Type B pancreatic cell (in vitro differentiated cells): ENCODE results near the gene VEGFC. TPM values are rescaled to one million over a fixed set of nuclear protein-coding genes. Genes with fewer than 3 reads are reported as not detected.

Experiments used
- DNase-seq: peaks from one replicate; pipeline ENCODE4 v3.0.0; 2021; ENCODE audit warnings: mixed read lengths; ENCODE audit not compliant: unreplicated experiment; ENCODE audit errors: extremely low spot score
- H3K27ac Mint-ChIP-seq: 2 replicates; pipeline ENCODE4 v1.8.0; 2021; ENCODE audit warnings: mild to moderate bottlenecking, mixed read lengths
- H3K27me3 Mint-ChIP-seq: 2 replicates; pipeline ENCODE4 v1.8.0; 2021; ENCODE audit warnings: mixed read lengths
- H3K36me3 Mint-ChIP-seq: 2 replicates; pipeline ENCODE4 v1.8.0; 2021; ENCODE audit warnings: mixed read lengths
- H3K4me1 Mint-ChIP-seq: one replicate; pipeline ENCODE4 v1.8.0; 2021; ENCODE audit warnings: mixed read lengths; ENCODE audit not compliant: unreplicated experiment
- H3K4me3 Mint-ChIP-seq: 2 replicates; pipeline ENCODE4 v1.8.0; 2021; ENCODE audit warnings: mild to moderate bottlenecking, mixed read lengths
- H3K9me3 Mint-ChIP-seq: 2 replicates; pipeline ENCODE4 v1.8.0; 2021; ENCODE audit warnings: mixed read lengths
- CTCF ChIP-seq: fragments of 200-600 bp; sonication (generic); conservative IDR thresholded peaks from 2 replicates; pipeline ENCODE4 v1.5.0; 2021; ENCODE audit warnings: antibody characterized with exemption, mild to moderate bottlenecking
- total RNA-seq: library from RNA; stranded (reverse); gene quantifications from 2 replicates; pipeline ENCODE4 v1.2.1, GENCODE V29; 2021; ENCODE audit warnings: low replicate concordance

VEGFC gene
- total RNA-seq, 1 donor from 2014 or later: 3.2 TPM

- no peaks in the 10 kb centered on the region for H3K9me3 Mint-ChIP-seq
- no peaks in the 10 kb centered on the region for H3K27me3 Mint-ChIP-seq
- no peak for DNase-seq
- TF ChIP-seq CTCF: no peak
- no peak overlapping the region for H3K4me3 Mint-ChIP-seq
- H3K27ac Mint-ChIP-seq: no peak overlapping the region
- H3K36me3 Mint-ChIP-seq: no peaks in the 10 kb centered on the region
- no peaks in the 10 kb centered on the region for H3K4me1 Mint-ChIP-seq
Measured at GRCh38 chr4:176664964-176665363, 127.8 kb downstream of the VEGFC start.

DNA sequence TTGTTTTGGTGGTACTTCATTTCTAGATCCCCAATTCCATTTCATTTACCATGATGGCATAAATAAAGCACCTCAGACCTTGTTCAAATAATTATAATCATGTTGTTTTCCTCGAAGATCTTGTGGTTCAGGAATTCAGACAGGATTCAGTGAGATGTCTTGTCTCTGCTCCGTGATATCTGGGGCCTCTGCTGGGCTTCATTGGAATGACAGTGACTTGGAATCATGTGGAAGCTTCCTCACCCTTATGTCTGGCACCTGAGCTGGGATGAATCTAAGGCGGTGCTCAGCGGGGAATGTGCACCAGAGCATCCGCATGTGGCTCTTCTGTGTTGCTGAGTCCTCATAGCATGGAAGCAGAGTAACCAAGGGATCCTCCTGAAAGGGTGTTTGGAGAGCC is 132.2 kb downstream of the VEGFC start:
- no peak for DNase-seq
- Mint-ChIP-seq H3K4me1 (no peaks in the 10 kb centered on the region), H3K27me3 (no peaks in the 10 kb centered on the region), H3K9me3 (no peaks in the 10 kb centered on the region), H3K36me3 (no peaks in the 10 kb centered on the region), H3K27ac (no peak overlapping the region), H3K4me3 (no peak overlapping the region)
- no peak for TF ChIP-seq CTCF

- no peak overlapping the region for H3K27ac Mint-ChIP-seq
- H3K36me3 Mint-ChIP-seq: no peaks in the 10 kb centered on the region
- DNase-seq: no peak
- H3K4me1 Mint-ChIP-seq: no peaks in the 10 kb centered on the region
- H3K27me3 Mint-ChIP-seq: no peaks in the 10 kb centered on the region
- H3K9me3 Mint-ChIP-seq: no peaks in the 10 kb centered on the region
- no peak for TF ChIP-seq CTCF
- no peak overlapping the region for H3K4me3 Mint-ChIP-seq
Measured at GRCh38 chr4:176656108-176656507, 136.6 kb downstream of the VEGFC start.

DNA sequence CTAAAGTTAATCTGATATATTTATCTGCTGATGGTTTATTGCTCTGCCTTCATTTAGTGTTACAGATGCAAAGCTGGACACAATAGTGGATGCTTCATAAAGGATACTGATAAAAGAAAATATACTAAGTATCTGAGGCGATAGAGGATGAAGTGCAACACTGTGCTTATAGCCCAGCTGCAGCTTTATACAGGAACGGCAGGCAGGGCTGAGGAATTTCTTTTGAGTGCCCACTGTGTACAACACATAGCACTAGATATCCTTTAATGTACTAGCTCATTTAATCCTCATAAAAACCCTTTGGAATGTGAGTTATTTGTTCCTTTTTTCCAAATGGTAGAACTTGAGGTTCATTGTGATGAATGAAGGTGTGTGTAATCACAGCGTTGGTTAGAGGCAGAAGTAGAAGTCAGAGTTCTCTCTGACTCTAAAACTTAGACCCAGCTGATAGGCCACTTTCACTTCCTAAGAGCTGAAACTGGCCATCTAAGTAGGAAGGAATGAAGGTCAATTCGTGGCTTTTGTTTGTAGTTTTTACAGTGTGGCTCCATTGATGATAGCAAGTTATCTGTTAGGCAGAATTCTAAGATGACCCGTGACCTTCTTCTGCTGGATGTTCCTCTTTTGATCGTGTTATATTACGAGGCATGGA is 138.0 kb downstream of the VEGFC start:
- Mint-ChIP-seq H3K4me3 (no peak overlapping the region), H3K27me3 (no peaks in the 10 kb centered on the region), H3K4me1 (no peaks in the 10 kb centered on the region), H3K36me3 (no peaks in the 10 kb centered on the region), H3K27ac (no peak overlapping the region), H3K9me3 (no peaks in the 10 kb centered on the region)
- no peak for TF ChIP-seq CTCF
- no peak for DNase-seq

DNA sequence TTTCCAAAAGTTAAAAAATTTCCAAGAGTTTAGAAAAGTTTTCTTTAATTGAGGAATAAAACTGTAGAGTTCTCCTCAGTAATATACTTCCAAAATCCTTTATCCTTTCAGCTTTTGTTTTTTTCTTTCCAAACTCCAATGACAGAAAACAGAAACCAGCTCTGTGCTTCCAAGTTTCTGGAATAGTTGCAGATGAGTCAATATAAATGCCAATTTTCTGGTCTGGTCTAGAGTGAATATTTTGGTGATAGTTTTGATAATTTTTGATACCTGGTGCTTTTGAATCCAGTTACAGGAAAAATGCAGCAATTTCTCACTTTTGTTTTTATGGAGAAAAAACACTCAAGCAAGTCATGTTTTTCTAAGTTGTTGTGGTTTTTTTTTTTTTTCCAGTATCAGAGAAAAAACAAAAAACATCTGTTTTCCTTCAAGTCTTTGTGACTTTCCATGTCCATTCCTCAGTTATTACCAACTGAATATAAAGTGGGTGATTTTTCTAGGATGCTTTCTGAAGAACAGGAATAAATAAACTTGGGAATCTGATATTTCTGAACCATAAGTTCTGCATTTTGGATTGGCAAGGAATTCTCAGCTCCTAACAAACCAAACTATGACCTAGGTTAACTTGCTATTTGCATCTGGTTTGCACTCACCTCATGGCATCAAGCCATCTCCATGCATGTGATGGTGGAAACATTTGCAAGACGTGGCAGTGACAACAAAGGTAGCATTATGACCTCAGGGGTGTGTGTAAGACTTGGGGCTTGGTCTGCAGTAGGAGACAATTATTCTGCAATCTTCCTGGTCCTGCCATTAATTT is 139.1 kb downstream of the VEGFC start:
- no peaks in the 10 kb centered on the region for H3K27me3 Mint-ChIP-seq
- no peaks in the 10 kb centered on the region for H3K9me3 Mint-ChIP-seq
- H3K4me1 Mint-ChIP-seq: no peaks in the 10 kb centered on the region
- no peak overlapping the region for H3K27ac Mint-ChIP-seq
- H3K4me3 Mint-ChIP-seq: no peak overlapping the region
- TF ChIP-seq CTCF: no peak
- DNase-seq: no peak
- no peaks in the 10 kb centered on the region for H3K36me3 Mint-ChIP-seq
